ENCODE results near the gene ASMTL.
"Not testable (repeated sequence)": the region's sequence is repeated elsewhere in the genome, so short reads cannot be mapped to it uniquely, and the experiment has no call there.

Gene ASMTL

GRCh38 chrX:1387141-1387776, 65.5 kb downstream of the ASMTL start:
- no peak for DNase-seq (ENCODE audit: low read depth)

GRCh38 chrX:1386338-1387127, 66.2 kb downstream of the ASMTL start:
- no peak for DNase-seq (ENCODE audit: low read depth)

DNA sequence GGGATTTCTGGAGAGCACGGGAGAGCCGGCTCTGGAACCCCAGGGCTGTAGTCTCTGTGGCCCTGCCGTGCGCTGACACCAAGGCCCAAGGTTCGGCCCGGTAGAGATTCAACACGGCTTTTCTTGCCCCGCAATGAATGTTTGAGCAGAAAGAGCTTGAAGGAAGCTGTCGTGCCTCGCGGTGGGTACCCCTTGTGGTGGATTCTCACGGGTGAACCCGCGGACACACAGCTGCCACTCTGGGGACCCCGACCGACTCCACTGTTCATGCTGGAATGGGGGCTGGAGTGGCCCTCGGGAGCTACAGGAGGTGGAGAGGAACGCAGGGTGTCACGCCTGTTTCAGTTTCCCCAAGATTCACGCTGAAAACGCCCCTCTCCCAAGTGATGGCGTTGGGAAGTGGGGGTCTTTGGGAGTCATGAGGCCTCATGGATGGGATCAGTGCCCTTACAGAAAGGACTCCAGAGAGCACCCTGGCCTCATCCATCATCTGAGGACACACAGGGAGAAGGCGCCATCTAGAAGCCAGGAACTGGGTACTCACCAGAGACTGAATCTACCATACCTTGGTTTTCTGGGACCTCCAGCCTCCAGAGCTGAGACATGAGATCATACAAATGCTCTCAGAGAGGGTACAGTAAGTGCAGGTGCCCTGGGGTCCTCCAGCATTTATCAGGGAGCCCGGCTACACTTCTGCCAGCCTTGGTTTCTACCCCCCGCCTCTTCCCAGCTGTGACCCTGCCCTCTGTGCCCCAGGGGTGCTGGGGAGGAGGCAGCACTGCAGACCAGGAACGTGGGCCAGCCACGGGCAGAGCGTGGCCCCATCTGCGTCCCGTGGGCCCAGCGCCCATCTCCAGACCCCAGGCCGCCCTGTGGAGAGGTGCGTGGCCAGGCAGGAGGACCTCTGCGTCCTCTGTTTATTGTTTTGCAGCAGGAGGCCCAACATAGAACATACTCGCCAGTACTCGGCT, 67.2 kb downstream of the ASMTL start:
- DNase-seq (ENCODE audit: low read depth) = no peak

GRCh38 chrX:1384658-1385252, 68.0 kb downstream of the ASMTL start:
- DNase-seq (ENCODE audit: low read depth) = no peak

- DNase-seq (ENCODE audit: low read depth) = no peak
These were observed 72.0 kb downstream of the ASMTL start for GRCh38 chrX:1380672-1381233.

DNA sequence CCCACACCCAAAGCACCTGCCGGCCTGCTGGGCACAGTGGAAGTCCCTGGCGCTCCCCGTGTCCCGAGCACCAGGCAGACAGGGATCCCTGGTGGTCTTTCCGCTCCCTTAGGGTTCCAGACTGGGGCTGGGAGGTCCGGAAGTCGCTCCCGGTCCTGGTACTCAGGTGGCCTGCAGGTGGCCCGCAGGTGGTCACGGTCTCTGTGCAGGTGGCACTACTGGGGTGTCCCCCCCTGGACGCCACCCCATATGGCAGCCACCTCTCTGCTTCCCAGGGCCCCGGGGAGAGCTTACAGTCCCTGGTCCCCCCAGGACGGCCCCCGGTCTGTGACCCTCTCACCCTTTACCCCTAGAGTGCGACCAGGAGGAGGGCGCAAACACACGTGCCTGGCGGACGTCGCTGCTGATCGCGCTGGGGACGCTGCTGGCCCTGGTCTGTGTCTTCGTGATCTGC, 74.4 kb downstream of the ASMTL start:
- no peak for DNase-seq (ENCODE audit: low read depth)

DNA sequence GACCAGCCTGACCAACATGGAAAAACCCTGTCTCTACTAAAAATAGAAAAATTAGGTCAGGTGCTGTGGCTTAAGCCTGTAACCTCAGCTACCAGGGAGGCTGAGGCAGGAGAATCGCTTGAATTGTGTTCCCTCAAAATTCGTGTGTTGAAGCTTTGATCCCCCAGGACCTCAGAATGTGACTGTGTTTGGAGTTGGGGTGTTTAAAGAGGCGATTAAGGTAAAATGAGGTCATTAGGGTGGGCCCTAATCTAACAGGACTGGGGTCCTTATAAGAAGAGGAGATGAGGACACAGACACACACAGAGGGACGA, 84.4 kb downstream of the ASMTL start:
- DNase-seq (ENCODE audit: low read depth) = no peak

DNA sequence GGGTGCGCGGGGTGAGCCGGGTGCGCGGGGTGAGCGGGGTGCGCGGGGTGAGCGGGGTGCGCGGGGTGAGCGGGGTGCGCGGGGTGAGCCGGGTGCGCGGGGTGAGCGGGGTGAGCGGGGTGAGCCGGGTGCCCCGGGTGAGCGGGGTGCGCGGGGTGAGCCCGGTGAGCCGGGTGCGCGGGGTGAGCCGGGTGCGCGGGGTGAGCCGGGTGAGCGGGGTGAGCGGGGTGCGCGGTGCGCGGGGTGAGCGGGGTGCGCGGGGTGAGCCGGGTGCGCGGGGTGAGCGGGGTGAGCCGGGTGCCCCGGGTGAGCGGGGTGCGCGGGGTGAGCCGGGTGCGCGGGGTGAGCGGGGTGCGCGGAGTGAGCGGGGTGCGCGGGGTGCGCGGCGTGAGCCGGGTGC, 86.3 kb downstream of the ASMTL start:
- DNase-seq (ENCODE audit: low read depth) = not testable (repeated sequence)

- DNase-seq (ENCODE audit: low read depth) = no peak
These were observed 90.8 kb downstream of the ASMTL start for GRCh38 chrX:1361910-1362309.

DNA sequence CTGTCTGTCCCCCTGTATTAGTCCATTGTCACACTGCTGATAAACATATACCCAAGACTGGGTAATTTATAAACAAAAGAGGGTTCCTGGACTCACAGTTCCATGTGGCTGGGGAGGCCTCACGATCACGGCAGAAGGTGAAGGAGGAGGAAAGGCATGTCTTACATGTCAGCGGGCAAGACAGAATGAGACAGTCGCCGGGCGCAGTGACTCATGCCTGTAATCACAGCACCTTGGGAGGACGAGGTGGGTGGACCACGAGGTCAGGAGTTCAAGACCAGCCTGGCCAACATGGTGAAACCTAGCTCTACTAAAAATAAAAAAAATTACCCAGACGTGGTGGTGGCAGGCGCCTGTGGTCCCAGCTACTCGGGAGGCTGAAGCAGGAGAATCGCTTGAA, 91.4 kb downstream of the ASMTL start:
- DNase-seq (ENCODE audit: low read depth) = no peak

GRCh38 chrX:1360171-1360570, 92.5 kb downstream of the ASMTL start:
- DNase-seq (ENCODE audit: low read depth) = no peak

DNA sequence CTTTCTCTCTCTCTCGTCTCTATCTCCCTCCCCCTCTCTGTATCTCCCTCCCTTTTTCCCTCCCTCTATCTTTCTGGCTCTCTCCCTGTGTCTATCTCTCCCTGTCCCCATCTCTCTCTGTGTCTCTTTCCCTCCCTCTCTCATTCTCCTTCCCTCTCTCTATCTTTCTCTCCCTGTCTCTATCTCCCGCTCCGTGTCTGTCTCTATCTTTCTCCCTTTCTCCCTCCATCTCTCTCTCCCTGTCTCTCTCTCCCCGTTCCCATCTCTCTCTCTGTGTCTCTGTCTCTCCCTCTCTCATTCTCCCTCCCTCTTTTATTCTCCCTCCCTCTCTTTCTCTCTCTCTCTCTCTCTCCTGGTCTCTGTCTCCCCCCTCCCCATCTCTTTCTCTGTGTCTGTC, 93.2 kb downstream of the ASMTL start:
- no peak for DNase-seq (ENCODE audit: low read depth)

DNA sequence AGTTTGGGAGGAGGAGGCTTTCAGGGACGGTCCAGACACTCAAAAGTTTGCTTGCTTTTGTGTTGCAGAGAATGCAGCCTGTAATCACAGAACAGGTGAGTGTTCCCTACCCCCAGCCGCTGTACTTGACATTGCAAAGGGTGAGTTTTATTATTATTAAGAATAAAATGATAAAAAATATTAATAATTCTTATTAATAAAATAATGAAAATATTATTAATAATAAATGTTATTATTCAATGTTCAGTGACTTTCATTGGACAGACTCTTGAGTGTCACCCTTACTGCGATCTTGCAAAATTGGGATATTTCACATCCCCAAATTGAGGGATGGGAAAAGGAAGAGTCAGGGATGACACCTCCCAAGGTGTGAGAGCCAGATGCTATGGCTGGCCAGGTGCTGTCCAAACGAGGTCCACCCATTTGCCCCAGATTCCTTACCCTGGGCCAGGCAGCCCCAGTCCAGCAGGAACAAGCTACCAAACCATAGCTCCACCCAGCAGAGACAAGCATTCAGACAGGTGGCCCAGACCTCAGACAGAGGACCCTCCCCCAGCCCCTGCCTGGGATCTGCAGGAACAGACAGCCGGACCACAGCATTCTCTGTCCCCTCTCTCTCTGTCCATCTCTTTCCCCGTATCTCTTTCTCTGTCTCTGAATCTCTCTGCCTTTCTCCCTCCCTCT, 93.8 kb downstream of the ASMTL start:
- DNase-seq (ENCODE audit: low read depth) = no peak

GRCh38 chrX:1357993-1358392, 94.7 kb downstream of the ASMTL start:
- DNase-seq (ENCODE audit: low read depth) = no peak

DNA sequence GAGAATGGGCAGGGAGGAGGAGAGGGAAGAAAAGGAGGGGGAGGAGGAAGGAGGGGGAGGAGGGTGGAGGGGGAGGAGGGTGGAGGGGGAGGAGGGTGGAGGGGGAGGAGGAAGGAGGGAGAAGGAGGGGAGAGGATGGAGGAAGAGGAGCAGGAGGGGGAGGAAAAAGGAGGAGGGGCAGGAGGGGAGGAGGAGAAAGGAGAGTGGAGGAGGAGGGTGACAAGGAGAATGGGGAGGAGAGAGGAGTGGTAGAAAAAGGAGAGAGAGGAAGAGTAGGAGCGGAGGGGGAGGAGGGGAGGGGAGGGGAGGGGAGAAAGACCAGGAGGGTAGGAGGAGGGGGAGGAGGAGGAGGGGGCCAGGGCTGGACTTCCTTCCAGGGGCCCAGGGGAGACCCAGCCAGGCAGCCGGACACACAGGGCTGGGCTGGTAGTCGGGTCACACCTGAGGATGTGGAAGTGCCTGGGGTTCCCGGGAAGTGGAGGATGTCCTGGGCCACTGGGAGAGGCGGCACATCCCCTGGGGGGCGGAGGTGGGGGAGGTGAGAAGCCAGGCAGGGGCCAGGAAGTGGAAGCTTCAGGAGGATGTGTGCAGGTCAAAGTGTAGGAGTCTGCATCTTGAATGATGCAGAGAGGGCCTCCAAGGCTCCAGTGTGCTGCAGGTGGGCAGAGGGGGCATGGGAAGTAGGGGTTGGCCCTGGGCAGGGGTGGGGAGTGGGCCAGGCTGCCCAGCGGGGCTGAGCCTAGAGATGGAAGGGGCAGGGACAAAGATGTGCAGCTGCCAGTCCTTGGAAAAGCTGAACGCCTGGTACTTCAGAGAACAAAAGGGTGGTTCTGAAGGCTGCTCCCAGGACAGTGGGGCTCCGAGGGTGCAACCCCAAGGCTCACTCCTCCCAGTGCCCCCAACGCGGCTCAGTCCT, 97.3 kb downstream of the ASMTL start:
- no peak for DNase-seq (ENCODE audit: low read depth)

DNA sequence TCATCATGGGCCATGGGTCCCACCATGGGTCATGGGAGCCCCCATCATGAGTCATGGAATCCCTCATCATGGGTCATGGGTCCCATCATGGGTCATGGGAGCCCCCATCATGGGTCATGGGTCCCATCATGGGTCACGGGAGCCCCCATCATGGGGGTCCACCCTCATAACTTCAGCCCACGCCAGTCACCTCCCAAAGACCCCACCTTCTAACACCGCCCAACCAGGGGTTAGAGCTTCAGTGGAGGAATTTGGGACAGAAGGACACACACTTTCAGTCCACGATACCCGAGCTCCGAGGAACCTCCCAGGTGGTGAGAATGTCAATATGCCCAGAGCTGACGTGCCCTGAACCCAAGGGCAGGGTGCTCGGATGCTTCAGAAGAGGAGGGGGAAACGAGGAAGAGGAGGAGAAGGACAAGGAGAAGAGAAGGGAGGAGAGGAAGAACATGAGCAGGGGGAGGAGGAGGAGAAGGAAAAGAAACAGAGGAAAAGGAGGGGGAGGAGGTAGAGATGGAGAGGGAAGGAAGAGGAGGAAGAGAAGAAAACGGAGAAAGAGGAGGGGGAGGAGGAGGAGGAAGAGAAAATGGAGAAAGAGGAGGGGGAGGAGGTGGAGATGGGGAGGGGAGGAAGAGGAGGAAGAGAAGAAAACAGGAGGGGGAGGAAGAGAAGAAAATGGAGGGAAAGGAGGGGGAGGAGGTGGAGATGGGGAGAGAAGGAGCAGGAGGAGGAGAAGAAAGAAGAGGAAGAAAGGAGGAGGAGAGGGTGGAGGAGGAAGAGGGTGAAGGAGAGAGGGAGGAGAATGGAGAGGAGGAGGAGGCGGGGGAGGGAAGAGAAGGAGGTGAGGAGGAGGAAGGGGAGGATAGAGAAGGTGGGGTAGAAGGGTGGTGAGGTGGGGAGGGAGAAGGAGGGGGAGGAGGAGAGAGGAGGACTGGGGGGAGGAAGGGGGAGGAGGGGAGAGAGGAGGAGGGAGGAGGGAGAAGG, 98.4 kb downstream of the ASMTL start:
- DNase-seq (ENCODE audit: low read depth) = no peak
